Measurements from ENCODE around the gene MRPS17. TPM values are rescaled to one million over a fixed set of nuclear protein-coding genes. Genes with fewer than 3 reads are reported as not detected.
A peak's percentile ranks its signal among the peaks of the same experiment; 100 is the strongest.

Gene MRPS17
- 7.0 TPM for total RNA-seq
- polyA plus RNA-seq = 10 to 100 TPM; 16.7 to 20.2 (median 18.1) TPM

DNA sequence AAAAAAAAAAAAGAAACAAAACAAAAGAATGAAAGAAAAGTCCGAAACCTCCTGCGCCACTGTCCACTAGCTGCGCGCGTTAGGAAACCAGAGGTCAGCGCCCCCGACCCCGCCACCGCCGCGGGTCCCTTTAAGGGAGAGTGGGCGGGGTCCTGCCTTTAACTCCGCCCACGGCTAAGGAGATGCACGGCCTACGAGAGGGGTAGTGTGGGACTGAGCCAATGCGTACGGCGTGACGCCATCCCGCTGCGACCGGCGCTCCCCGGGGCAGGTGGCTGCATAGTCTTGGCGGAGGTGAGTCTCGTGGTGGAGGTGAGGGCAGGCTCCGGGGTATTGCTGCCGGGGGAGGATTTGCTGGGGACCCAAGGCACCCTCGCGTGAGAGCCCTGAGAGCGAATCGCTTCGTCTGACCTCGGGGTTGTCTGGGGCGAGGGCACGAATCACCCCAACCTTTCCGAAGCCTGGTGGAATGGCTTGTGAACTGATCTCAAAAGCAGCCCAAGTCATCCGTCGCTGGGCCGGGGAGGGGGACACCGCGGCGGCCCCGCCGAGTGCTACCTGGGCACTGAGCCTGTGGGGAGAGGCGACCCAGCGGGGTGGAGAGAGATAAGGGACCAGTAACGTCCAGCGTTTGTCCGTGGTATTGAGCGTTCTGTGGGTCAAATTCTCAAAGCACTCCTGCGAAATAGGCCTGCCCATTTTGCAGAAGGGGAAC is at the start of gene MRPS17:
TSS of gene MRPS17 (plus strand) at position 241 of the 715 bp plus-strand sequence. CDS start 1,319 bp downstream, outside the sequence.
- Histone ChIP-seq H3K27me3 (ENCODE audit: control insufficient read depth, insufficient read depth, low read length) (no peaks in the 10 kb centered on the region), H3K4me1 (ENCODE audit: control insufficient read depth, insufficient read depth, low read length, poor library complexity, severe bottlenecking) (peaks cover 10% of the 10 kb centered on the region), H3K9me3 (ENCODE audit: control insufficient read depth in 2 of 2, low read length in 2 of 2) (no peaks in the 10 kb centered on the region), H3K27ac (ENCODE audit: insufficient read depth, low read length, poor library complexity, severe bottlenecking) (peak within 1 kb of the TSS; percentile 82), H3K4me3 (ENCODE audit: low read depth, low read length) (peak within 1 kb of the TSS; percentile 86), H3K36me3 (ENCODE audit: control insufficient read depth, insufficient read depth, low read length) (no peaks in the 10 kb centered on the region)
- H3K36me3 Mint-ChIP-seq = peaks cover 13% of the 10 kb centered on the region
- ATAC-seq (ENCODE audit: low read depth in 2 of 2) = peak; percentile 100
- H3K27me3 Mint-ChIP-seq = no peaks in the 10 kb centered on the region
- peak within 1 kb of the TSS; percentile 77 to 98 (median 96) for H3K27ac Mint-ChIP-seq
- H3K4me1 Mint-ChIP-seq = peaks cover 8 to 37% (median 20%) of the 10 kb centered on the region in 4 donors
- peaks cover 0 to under 1% (median 0%) of the 10 kb centered on the region in 7 donors for H3K9me3 Mint-ChIP-seq
- DNase-seq = peak; percentile 89 to 95 (median 94)
- H3K4me3 Mint-ChIP-seq = peak within 1 kb of the TSS; percentile 91 to 98 (median 94)

DNA sequence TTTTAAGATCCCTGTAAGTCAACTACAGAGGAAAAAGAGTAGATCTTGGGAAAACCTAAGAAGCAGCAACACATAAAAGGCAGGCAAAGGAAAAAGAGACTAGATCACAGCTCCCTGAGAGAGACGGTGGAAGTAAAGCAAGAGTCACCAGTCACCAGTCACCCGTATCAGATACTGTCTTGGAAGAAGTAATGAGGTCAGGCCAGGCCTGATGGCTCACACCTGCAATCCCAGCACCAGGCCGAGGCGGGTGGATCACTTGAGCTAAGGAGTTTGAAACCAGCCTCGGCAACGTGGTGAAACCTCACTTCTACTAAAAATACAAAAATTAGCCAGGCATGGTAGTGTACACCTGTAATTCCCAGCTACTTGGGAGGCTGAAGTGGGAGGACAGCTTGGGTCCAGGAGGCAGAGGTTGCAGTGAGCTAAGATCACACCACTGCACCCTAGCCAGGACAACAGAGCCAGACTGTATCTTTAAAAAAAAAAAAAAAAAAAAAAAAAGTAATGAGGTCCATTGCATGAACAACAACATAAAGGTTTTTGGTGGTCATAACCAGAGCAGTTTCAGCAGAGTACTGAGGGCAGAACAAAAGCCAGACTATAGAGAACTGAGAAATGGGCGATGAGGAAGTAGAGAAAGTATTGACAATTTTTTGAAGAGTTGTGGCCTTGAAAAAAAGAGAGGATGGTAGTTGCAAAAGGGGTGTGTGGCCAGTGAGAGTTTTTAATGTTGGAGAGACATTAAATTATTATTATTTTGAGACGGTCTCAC is 47.5 kb upstream of the MRPS17 start:
- no peaks in the 10 kb centered on the region for H3K4me1 ChIP-seq (ENCODE audit: control insufficient read depth, insufficient read depth, low read length, poor library complexity, severe bottlenecking)
- H3K27ac Mint-ChIP-seq = peak overlapping the region in 1 of 3 donors; percentile 16
- H3K27ac ChIP-seq (ENCODE audit: insufficient read depth, low read length, poor library complexity, severe bottlenecking) = no peak overlapping the region
- H3K9me3 Mint-ChIP-seq = peaks cover 0 to 5% (median 2%) of the 10 kb centered on the region in 7 donors
- no peak for DNase-seq
- no peak overlapping the region for H3K4me3 ChIP-seq (ENCODE audit: low read depth, low read length)
- H3K27me3 ChIP-seq (ENCODE audit: control insufficient read depth, insufficient read depth, low read length) = no peaks in the 10 kb centered on the region
- no peak for ATAC-seq (ENCODE audit: low read depth in 2 of 2)
- no peaks in the 10 kb centered on the region for H3K9me3 ChIP-seq (ENCODE audit: control insufficient read depth in 2 of 2, low read length in 2 of 2)
- H3K36me3 ChIP-seq (ENCODE audit: control insufficient read depth, insufficient read depth, low read length) = no peaks in the 10 kb centered on the region
- H3K4me1 Mint-ChIP-seq = peaks cover 0 to 8% (median 1%) of the 10 kb centered on the region in 4 donors
- H3K36me3 Mint-ChIP-seq = peaks cover 12% of the 10 kb centered on the region
- H3K27me3 Mint-ChIP-seq = no peaks in the 10 kb centered on the region
- no peak overlapping the region for H3K4me3 Mint-ChIP-seq

DNA sequence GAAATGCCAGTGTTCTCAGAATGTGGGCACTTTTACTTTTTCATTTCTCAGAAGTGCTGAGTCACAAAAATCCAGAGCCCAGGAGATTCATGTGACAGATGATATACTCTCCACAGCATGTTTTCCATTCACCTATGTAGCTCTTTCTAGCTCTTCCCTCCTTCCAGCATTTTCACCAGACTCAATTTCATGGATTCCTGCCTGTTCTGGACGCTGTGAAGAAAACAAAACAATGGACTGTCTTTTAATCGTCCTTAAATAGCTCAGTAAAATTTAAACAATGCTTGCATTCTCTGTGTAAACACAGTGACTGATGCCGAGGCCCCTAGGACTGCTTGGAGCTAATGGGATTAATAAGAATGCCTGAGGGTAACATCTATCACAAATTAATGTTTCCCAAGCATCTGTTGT is 38.9 kb upstream of the MRPS17 start:
- no peaks in the 10 kb centered on the region for H3K27me3 Mint-ChIP-seq

DNA sequence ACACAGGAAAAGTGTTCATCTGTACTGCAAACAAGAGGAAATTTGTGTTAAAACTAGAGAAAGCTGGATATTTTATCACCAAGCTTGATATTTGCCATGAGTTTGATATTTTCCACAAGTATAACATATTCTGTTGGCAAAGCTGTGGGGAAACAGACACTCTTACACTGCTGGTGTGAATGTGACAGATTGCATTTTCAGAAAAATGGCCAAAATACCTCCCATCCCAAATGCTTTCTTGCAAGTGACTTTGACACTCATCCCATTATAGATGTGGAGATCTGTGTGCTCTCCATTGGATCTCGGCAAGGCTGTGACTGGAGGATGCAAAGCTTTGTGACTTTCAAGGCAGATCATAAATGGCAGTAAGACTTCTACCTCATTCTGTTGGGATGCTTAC is 33.9 kb upstream of the MRPS17 start:
- ATAC-seq (ENCODE audit: low read depth in 2 of 2) (no peak), DNase-seq (no peak)
- Histone ChIP-seq H3K9me3 (ENCODE audit: control insufficient read depth in 2 of 2, low read length in 2 of 2) (no peaks in the 10 kb centered on the region), H3K36me3 (ENCODE audit: control insufficient read depth, insufficient read depth, low read length) (no peaks in the 10 kb centered on the region), H3K4me1 (ENCODE audit: control insufficient read depth, insufficient read depth, low read length, poor library complexity, severe bottlenecking) (no peaks in the 10 kb centered on the region), H3K27me3 (ENCODE audit: control insufficient read depth, insufficient read depth, low read length) (no peaks in the 10 kb centered on the region), H3K4me3 (ENCODE audit: low read depth, low read length) (no peak overlapping the region), H3K27ac (ENCODE audit: insufficient read depth, low read length, poor library complexity, severe bottlenecking) (no peak overlapping the region)
- peaks cover 5% of the 10 kb centered on the region for H3K36me3 Mint-ChIP-seq
- H3K4me1 Mint-ChIP-seq = no peaks in the 10 kb centered on the region
- no peak overlapping the region for H3K4me3 Mint-ChIP-seq
- no peak overlapping the region for H3K27ac Mint-ChIP-seq
- no peaks in the 10 kb centered on the region for H3K27me3 Mint-ChIP-seq
- H3K9me3 Mint-ChIP-seq = peaks cover 0 to 2% (median 0%) of the 10 kb centered on the region in 7 donors

More for the DNA sequence above, 38.9 kb upstream of the MRPS17 start:
- Histone ChIP-seq H3K27ac (ENCODE audit: insufficient read depth, low read length, poor library complexity, severe bottlenecking) (no peak overlapping the region), H3K9me3 (ENCODE audit: control insufficient read depth in 2 of 2, low read length in 2 of 2) (no peaks in the 10 kb centered on the region), H3K4me1 (ENCODE audit: control insufficient read depth, insufficient read depth, low read length, poor library complexity, severe bottlenecking) (no peaks in the 10 kb centered on the region), H3K36me3 (ENCODE audit: control insufficient read depth, insufficient read depth, low read length) (no peaks in the 10 kb centered on the region), H3K4me3 (ENCODE audit: low read depth, low read length) (no peak overlapping the region), H3K27me3 (ENCODE audit: control insufficient read depth, insufficient read depth, low read length) (no peaks in the 10 kb centered on the region)
- no peak for ATAC-seq (ENCODE audit: low read depth in 2 of 2)
- Mint-ChIP-seq H3K4me3 (no peak overlapping the region), H3K9me3 (peaks cover 0 to 5% (median 0%) of the 10 kb centered on the region in 7 donors), H3K36me3 (peaks cover 18% of the 10 kb centered on the region), H3K4me1 (peaks cover 0 to 8% (median 3%) of the 10 kb centered on the region in 4 donors), H3K27ac (peak overlapping the region in 1 of 3 donors; percentile 54)
- no peak for DNase-seq

DNA sequence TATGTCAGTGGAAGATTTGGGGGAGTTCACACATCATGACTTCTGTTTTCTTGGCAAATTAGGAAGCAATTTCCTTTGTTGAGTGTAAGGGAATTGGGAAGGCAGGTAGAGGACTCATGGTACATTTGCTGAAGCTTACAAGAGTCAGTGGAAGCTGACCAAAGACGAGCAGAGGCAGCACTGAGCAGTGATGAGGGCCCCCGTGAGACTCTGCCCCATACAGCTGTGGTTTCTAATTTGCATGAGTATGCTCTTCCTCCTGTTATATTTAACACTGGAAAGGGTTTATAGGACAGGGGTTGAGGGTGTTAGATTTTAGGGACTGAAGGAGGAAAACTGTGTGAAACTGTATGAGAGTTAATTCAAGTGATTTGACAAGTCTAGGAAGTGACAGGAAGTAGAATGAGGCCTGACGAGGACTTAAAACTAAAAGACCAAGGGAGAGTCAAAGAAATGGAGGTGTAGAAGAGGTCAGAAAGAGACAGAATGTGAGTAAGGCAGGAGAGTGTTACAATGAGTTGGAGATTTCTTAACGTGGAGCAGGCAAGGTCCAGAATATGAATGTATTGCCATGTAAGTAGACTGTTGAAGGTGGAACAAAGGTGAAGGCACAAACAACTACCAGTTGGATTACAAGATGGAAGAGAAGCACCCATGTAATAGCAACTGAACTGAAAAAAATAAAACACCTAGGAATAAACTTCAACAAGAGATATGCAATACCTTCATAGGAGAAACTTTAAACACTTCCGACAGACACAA is 23.5 kb upstream of the MRPS17 start:
- Histone ChIP-seq H3K9me3 (ENCODE audit: control insufficient read depth in 2 of 2, low read length in 2 of 2) (no peaks in the 10 kb centered on the region), H3K27me3 (ENCODE audit: control insufficient read depth, insufficient read depth, low read length) (no peaks in the 10 kb centered on the region), H3K4me1 (ENCODE audit: control insufficient read depth, insufficient read depth, low read length, poor library complexity, severe bottlenecking) (no peaks in the 10 kb centered on the region), H3K27ac (ENCODE audit: insufficient read depth, low read length, poor library complexity, severe bottlenecking) (no peak overlapping the region), H3K4me3 (ENCODE audit: low read depth, low read length) (no peak overlapping the region), H3K36me3 (ENCODE audit: control insufficient read depth, insufficient read depth, low read length) (no peaks in the 10 kb centered on the region)
- Mint-ChIP-seq H3K36me3 (peaks cover 12% of the 10 kb centered on the region), H3K27me3 (no peaks in the 10 kb centered on the region), H3K4me1 (peaks cover 0 to 2% (median 0%) of the 10 kb centered on the region in 4 donors), H3K9me3 (peaks cover 0 to 4% (median 0%) of the 10 kb centered on the region in 7 donors), H3K4me3 (no peak overlapping the region), H3K27ac (no peak overlapping the region)
- ATAC-seq (ENCODE audit: low read depth in 2 of 2) = no peak
- no peak for DNase-seq

DNA sequence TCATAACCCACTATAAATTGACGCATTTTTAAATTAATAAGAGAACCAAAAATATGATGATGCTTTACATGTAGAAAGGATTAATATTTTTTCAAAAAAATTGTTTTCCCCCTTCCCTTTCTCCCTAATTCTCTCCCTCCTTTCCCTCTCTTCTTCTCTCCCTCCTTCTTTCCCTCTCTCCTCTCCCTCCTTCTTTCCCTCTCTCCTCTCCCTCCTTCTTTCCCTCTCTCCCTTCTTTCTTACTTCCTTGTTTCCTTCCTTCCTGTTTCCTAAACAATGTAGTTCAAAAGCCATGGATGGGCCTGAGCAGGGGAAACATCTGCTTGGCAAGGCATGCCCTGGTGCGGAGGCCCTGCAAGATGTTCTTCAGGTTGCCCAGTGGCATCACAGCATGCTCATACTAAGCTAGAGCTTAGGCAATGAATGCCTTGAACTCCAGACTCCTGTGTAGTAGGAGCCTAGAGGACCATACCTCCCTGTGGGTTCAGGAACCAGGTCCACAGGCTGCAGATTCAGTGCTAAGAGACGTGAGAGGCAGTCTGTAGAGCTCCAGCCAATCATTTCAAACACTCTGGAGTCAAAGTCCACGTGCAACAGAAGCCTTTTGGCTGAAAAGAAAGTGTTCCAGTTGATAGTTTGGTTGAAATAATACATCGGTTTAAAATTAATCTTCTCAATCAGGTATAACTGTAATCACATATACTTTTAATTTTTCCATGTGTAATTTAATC is 20.1 kb upstream of the MRPS17 start:
- H3K27ac Mint-ChIP-seq = no peak overlapping the region
- no peak overlapping the region for H3K4me3 Mint-ChIP-seq
- peaks cover 0 to 15% (median 4%) of the 10 kb centered on the region in 7 donors for H3K9me3 Mint-ChIP-seq
- H3K27me3 Mint-ChIP-seq = no peaks in the 10 kb centered on the region
- Histone ChIP-seq H3K9me3 (ENCODE audit: control insufficient read depth in 2 of 2, low read length in 2 of 2) (peaks cover 2 to 6% of the 10 kb centered on the region in 2 experiments), H3K4me3 (ENCODE audit: low read depth, low read length) (no peak overlapping the region), H3K27ac (ENCODE audit: insufficient read depth, low read length, poor library complexity, severe bottlenecking) (no peak overlapping the region), H3K36me3 (ENCODE audit: control insufficient read depth, insufficient read depth, low read length) (no peaks in the 10 kb centered on the region), H3K4me1 (ENCODE audit: control insufficient read depth, insufficient read depth, low read length, poor library complexity, severe bottlenecking) (no peaks in the 10 kb centered on the region), H3K27me3 (ENCODE audit: control insufficient read depth, insufficient read depth, low read length) (no peaks in the 10 kb centered on the region)
- H3K36me3 Mint-ChIP-seq = no peaks in the 10 kb centered on the region
- DNase-seq = no peak
- no peak for ATAC-seq (ENCODE audit: low read depth in 2 of 2)
- H3K4me1 Mint-ChIP-seq = peaks cover 0 to 2% (median 0%) of the 10 kb centered on the region in 4 donors
